ENCODE measurements around the gene PRKCA. TPM values are rescaled to one million over a fixed set of nuclear protein-coding genes. Genes with fewer than 3 reads are reported as not detected.

PRKCA gene
- polyA plus RNA-seq, 2 of the 4 experiments (the other 2 are of a cell fraction), result 28.8 to 65.0 TPM

DNA sequence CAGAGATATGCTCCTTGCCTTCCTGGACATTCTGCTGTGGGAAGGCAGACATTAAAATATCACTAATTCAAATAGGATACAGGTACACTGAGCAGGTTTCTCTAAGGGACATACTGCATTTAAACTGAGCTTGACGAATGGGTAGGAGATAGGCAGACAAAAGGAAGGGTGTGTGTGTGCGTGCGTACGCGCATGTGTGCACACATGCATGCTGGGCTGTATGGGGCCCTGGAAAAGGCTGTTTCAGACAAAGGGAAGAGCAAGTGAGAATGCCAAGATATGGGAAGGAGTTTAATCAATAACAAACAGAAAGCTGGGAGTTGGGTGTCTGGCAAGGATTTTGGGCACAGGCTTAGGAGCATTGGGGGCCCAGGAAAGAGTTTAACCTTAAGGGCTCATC is 196.2 kb downstream of the PRKCA start:
- no peaks in the 10 kb centered on the region for H3K9me3 ChIP-seq
- 99% methylated on average over 5 of the region's 5 CpGs for WGBS (ENCODE audit: missing lambda C conversion rate)
- H3K4me1 ChIP-seq, result peaks cover 38% of the 10 kb centered on the region
- POLR2A ChIA-PET, result no interaction called here
- H3K27ac ChIP-seq, result no peak overlapping the region
- CTCF ChIA-PET, result interaction anchor here (1.3 kb wide), 1 partner anchor 39 kb away, joined by 3 read pairs; no protein-coding TSS in a partner anchor
- H3K4me2 ChIP-seq, result no peak overlapping the region
- no peak for FAIRE-seq
- no peak for TF ChIP-seq EHF (CRISPR knock-in tag; IDR thresholded peaks at IDR 0.05)
- TF ChIP-seq SMC3 (IDR thresholded peaks at IDR 0.05), result no peak
- TF ChIP-seq, protein P1, sequence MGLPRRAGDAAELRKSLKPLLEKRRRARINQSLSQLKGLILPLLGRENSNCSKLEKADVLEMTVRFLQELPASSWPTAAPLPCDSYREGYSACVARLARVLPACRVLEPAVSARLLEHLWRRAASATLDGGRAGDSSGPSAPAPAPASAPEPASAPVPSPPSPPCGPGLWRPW (IDR thresholded peaks at IDR 0.05), result no peak
- no peak for TF ChIP-seq NPAS2 (CRISPR knock-in tag; IDR thresholded peaks at IDR 0.05; ENCODE audit: borderline replicate concordance)
- TF ChIP-seq HEYL (CRISPR knock-in tag; IDR thresholded peaks at IDR 0.05), result no peak
- no peak for TF ChIP-seq HOXB5 (CRISPR knock-in tag; IDR thresholded peaks at IDR 0.05)
- TF ChIP-seq EHMT2 (IDR thresholded peaks at IDR 0.05; ENCODE audit: low read depth), result no peak
- no peak for TF ChIP-seq TFCP2L1 (CRISPR knock-in tag; IDR thresholded peaks at IDR 0.05)
- no peak for DNase-seq (ENCODE audit: low read depth in 1 of 2, low spot score in 1 of 2)
- ATAC-seq, result no peak
- no peak overlapping the region for H3K4me3 ChIP-seq

GRCh38 chr17:66506641-66507040 is 204.2 kb downstream of the PRKCA start:
- CTCF ChIA-PET, result interaction anchor here (1.0 to 1.6 kb wide), 3 partner anchors 9 to 59 kb away, joined by 3 to 5 read pairs (median 3); no protein-coding TSS in a partner anchor
- DNase-seq (ENCODE audit: low read depth in 1 of 2, low spot score in 1 of 2) (no peak), FAIRE-seq (no peak), ATAC-seq (no peak)
- Histone ChIP-seq H3K9me3 (no peaks in the 10 kb centered on the region), H3K4me2 (peak overlapping the region; percentile 79), H3K4me1 (peaks cover 89% of the 10 kb centered on the region), H3K4me3 (no peak overlapping the region), H3K27ac (peak overlapping the region; percentile 87 to 90)
- POLR2A ChIA-PET, result no interaction called here
- TF ChIP-seq HMGXB4 (CRISPR knock-in tag; IDR thresholded peaks at IDR 0.05; ENCODE audit: borderline replicate concordance) (no peak), CEBPB (IDR thresholded peaks at IDR 0.05) (peak in 1 of 2 experiments; percentile 26; a peak in 1 of 4 replicates), FOSL2 (IDR thresholded peaks at IDR 0.05) (no peak), FOSL2 (CRISPR knock-in tag; IDR thresholded peaks at IDR 0.05) (peak; percentile 22; the same call in 1 of the 2 replicates), FOXS1 (CRISPR knock-in tag; IDR thresholded peaks at IDR 0.05) (no peak)
- 78% methylated on average over 6 of the region's 6 CpGs for WGBS (ENCODE audit: missing lambda C conversion rate)

DNA sequence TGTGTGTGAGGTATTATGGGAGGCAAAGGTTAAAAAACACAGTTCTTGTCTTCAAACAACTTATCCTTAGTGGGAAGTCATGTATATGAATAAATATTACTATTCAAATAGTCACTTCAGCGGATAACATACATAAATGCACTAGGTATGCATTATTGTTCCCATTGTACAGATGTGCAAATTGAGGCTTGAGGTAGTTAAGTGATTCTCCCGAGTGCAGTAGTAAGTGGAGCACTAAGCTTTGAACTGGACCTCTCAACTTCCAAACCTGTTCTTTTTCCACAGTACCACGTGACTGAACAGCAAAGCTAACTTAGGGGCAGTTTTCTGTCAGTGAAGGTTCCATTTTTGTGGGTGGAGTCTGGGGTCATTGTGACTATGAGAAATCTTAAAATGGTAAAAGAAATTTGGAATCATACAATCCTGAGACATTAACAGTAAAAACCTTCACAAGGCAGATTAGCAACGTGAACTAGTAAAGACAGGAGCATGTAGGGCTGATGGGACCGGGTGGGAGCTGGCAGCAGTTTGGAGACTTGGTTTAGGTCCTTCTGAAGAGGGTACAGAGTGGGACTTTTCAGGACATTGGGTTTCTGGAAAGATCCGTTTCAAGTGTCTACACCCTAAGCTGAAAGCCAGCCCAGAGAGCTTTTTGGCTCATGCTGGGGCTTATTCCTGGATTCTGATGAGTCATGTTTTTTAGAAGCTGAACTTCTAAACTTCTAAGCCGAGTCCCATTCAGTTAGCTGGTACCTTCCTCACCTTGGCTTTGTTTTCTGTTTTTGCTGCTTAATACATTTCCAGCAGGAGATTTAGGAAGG is 204.9 kb downstream of the PRKCA start:
- no peak overlapping the region for H3K4me3 ChIP-seq
- TF ChIP-seq JUNB (IDR thresholded peaks at IDR 0.05) (peak; percentile 59; the same call in 1 of the 2 replicates), EHF (CRISPR knock-in tag; IDR thresholded peaks at IDR 0.05) (no peak), ZFP36 (IDR thresholded peaks at IDR 0.05; ENCODE audit: borderline replicate concordance, partially characterized antibody) (no peak), GATA3 (IDR thresholded peaks at IDR 0.05; ENCODE audit: borderline replicate concordance) (no peak; the same call in 1 of the 2 replicates), SMC3 (IDR thresholded peaks at IDR 0.05) (no peak), CTCF (IDR thresholded peaks at IDR 0.05) (no peak), JUN (IDR thresholded peaks at IDR 0.05) (peak in 1 of 2 experiments; percentile 39; a peak in 1 of 5 replicates), BCL3 (IDR thresholded peaks at IDR 0.05) (no peak), FOSB (CRISPR knock-in tag; IDR thresholded peaks at IDR 0.05) (0 out of 2 replicates have a peak, but pooled peaks have one; percentile 40)
- TF ChIP-seq, protein P2, sequence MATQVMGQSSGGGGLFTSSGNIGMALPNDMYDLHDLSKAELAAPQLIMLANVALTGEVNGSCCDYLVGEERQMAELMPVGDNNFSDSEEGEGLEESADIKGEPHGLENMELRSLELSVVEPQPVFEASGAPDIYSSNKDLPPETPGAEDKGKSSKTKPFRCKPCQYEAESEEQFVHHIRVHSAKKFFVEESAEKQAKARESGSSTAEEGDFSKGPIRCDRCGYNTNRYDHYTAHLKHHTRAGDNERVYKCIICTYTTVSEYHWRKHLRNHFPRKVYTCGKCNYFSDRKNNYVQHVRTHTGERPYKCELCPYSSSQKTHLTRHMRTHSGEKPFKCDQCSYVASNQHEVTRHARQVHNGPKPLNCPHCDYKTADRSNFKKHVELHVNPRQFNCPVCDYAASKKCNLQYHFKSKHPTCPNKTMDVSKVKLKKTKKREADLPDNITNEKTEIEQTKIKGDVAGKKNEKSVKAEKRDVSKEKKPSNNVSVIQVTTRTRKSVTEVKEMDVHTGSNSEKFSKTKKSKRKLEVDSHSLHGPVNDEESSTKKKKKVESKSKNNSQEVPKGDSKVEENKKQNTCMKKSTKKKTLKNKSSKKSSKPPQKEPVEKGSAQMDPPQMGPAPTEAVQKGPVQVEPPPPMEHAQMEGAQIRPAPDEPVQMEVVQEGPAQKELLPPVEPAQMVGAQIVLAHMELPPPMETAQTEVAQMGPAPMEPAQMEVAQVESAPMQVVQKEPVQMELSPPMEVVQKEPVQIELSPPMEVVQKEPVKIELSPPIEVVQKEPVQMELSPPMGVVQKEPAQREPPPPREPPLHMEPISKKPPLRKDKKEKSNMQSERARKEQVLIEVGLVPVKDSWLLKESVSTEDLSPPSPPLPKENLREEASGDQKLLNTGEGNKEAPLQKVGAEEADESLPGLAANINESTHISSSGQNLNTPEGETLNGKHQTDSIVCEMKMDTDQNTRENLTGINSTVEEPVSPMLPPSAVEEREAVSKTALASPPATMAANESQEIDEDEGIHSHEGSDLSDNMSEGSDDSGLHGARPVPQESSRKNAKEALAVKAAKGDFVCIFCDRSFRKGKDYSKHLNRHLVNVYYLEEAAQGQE (IDR thresholded peaks at IDR 0.05), result no peak
- TF ChIP-seq, protein P3, sequence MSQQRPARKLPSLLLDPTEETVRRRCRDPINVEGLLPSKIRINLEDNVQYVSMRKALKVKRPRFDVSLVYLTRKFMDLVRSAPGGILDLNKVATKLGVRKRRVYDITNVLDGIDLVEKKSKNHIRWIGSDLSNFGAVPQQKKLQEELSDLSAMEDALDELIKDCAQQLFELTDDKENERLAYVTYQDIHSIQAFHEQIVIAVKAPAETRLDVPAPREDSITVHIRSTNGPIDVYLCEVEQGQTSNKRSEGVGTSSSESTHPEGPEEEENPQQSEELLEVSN (IDR thresholded peaks at IDR 0.05; ENCODE audit: borderline replicate concordance, low read depth), result no peak

More for the DNA sequence above, 204.9 kb downstream of the PRKCA start:
- DNase-seq (ENCODE audit: low read depth in 1 of 2, low spot score in 1 of 2) (peak; percentile 76 to 85), FAIRE-seq (no peak), ATAC-seq (peak; percentile 10 to 31; a peak in 3 of 6 replicates)
- peaks cover 86% of the 10 kb centered on the region for H3K4me1 ChIP-seq
- POLR2A ChIA-PET, result interaction anchor here (0.7 to 3.2 kb wide), 2 partner anchors 35 to 40 kb away, joined by 3 to 17 read pairs; no protein-coding TSS in a partner anchor
- peak overlapping the region; percentile 79 for H3K4me2 ChIP-seq
- WGBS (ENCODE audit: missing lambda C conversion rate), result 34% methylated on average over 7 of the region's 7 CpGs
- no peaks in the 10 kb centered on the region for H3K9me3 ChIP-seq
- CTCF ChIA-PET, result interaction anchor here (0.6 to 1.6 kb wide), 10 partner anchors 10 to 1276 kb away, joined by 3 to 5 read pairs (median 3); no protein-coding TSS in a partner anchor
- H3K27ac ChIP-seq, result peak overlapping the region; percentile 87 to 90
